Subcutaneous abdominal adipose tissue (tissue), 5 donors: Measurements from ENCODE around the gene C6orf120.

ENCODE experiments used
- H3K27ac ChIP-seq: one replicate; pipeline ENCODE4 v1.7.0; 2013; ENCODE audit warnings: low read depth, mild to moderate bottlenecking, inconsistent platforms, low read length, moderate library complexity
- H3K27me3 ChIP-seq, 5 donors: one replicate each; pipeline ENCODE4 v1.7.0; 2013; ENCODE audit warnings: low read length in 5 of 5, inconsistent platforms in 1 of 5; ENCODE audit not compliant: control insufficient read depth in 5 of 5, insufficient read depth in 4 of 5
- H3K36me3 ChIP-seq, 5 donors: one replicate each; pipeline ENCODE4 v1.7.0; 2013; ENCODE audit warnings: low read length in 5 of 5; ENCODE audit not compliant: control insufficient read depth in 5 of 5, insufficient read depth in 5 of 5
- H3K4me1 ChIP-seq, 5 donors: one replicate each; pipeline ENCODE4 v1.7.0; 2013; ENCODE audit warnings: low read length in 5 of 5, mild to moderate bottlenecking in 3 of 5, moderate library complexity in 1 of 5; ENCODE audit not compliant: control insufficient read depth in 5 of 5, insufficient read depth in 5 of 5
- H3K4me3 ChIP-seq, 5 donors: one replicate each; pipeline ENCODE4 v1.7.0; 2013; ENCODE audit warnings: low read length in 5 of 5, low read depth in 1 of 5
- H3K9ac ChIP-seq, 5 donors: one replicate each; pipeline ENCODE4 v1.7.0; 2013; ENCODE audit warnings: low read length in 5 of 5, mild to moderate bottlenecking in 4 of 5, moderate library complexity in 3 of 5
- H3K9me3 ChIP-seq, 5 donors: one replicate each; pipeline ENCODE4 v1.7.0; 2013; ENCODE audit warnings: low read length in 5 of 5; ENCODE audit not compliant: control insufficient read depth in 5 of 5
- donor health status: healthy.
- donor health status: healthy.
- donor health status: healthy.
- donor health status: healthy.
- donor health status: healthy.

The C6orf120 gene

GRCh38 chr6:169701954-169702839, at the start of gene C6orf120, which contains the start of gene WDR27:
Gene C6orf120, plus strand, starts transcription at chr6:169702126. Its CDS starts 334 bp downstream, at chr6:169702460.
Gene WDR27, minus strand, starts transcription at chr6:169702029. Its CDS starts 13,024 bp downstream, at chr6:169689005.
- Histone ChIP-seq H3K4me1 (peaks cover 6 to 46% (median 43%) of the 10 kb centered on the region in 5 donors), H3K27me3 (no peaks in the 10 kb centered on the region), H3K4me3 (peak within 1 kb of the TSS; percentile 70 to 99 (median 93))

GRCh38 chr6:169652896-169653295, 49.0 kb upstream of the C6orf120 start:
- peaks cover 0 to 30% (median 10%) of the 10 kb centered on the region in 5 donors for H3K36me3 ChIP-seq

More at GRCh38 chr6:169701954-169702839, at the start of gene C6orf120, which contains the start of gene WDR27:
- Histone ChIP-seq H3K27ac (peak within 1 kb of the TSS; percentile 92), H3K9me3 (no peaks in the 10 kb centered on the region), H3K9ac (peak within 1 kb of the TSS; percentile 89 to 98 (median 94)), H3K36me3 (peaks cover 3 to 13% (median 8%) of the 10 kb centered on the region in 5 donors)

GRCh38 chr6:169653691-169654090, 48.2 kb upstream of the C6orf120 start:
- Histone ChIP-seq H3K9ac (peak overlapping the region in 1 of 5 donors; percentile 88), H3K27me3 (no peaks in the 10 kb centered on the region), H3K4me1 (peaks cover 0 to 18% (median 8%) of the 10 kb centered on the region in 5 donors), H3K36me3 (peaks cover 0 to 29% (median 14%) of the 10 kb centered on the region in 5 donors), H3K27ac (no peak overlapping the region), H3K4me3 (peak overlapping the region in 3 of 5 donors; percentile 71 to 89 (median 88)), H3K9me3 (no peaks in the 10 kb centered on the region)

More at GRCh38 chr6:169652896-169653295, 49.0 kb upstream of the C6orf120 start:
- Histone ChIP-seq H3K4me1 (peaks cover 0 to 18% (median 8%) of the 10 kb centered on the region in 5 donors), H3K9me3 (no peaks in the 10 kb centered on the region), H3K4me3 (no peak overlapping the region), H3K27ac (no peak overlapping the region), H3K9ac (no peak overlapping the region), H3K27me3 (no peaks in the 10 kb centered on the region)

GRCh38 chr6:169654598-169655391, 47.1 kb upstream of the C6orf120 start:
- no peaks in the 10 kb centered on the region for H3K9me3 ChIP-seq
- peak overlapping the region in 4 of 5 donors; percentile 22 to 88 (median 42) for H3K9ac ChIP-seq
- H3K27ac ChIP-seq: no peak overlapping the region
- no peaks in the 10 kb centered on the region for H3K27me3 ChIP-seq
- H3K36me3 ChIP-seq: peaks cover 0 to 38% (median 23%) of the 10 kb centered on the region in 5 donors
- H3K4me3 ChIP-seq: peak overlapping the region in 4 of 5 donors; percentile 71 to 89 (median 82)
- peaks cover 0 to 18% (median 8%) of the 10 kb centered on the region in 5 donors for H3K4me1 ChIP-seq

GRCh38 chr6:169656546-169657283, 45.2 kb upstream of the C6orf120 start:
- H3K9me3 ChIP-seq: no peaks in the 10 kb centered on the region
- H3K27ac ChIP-seq: no peak overlapping the region
- no peaks in the 10 kb centered on the region for H3K27me3 ChIP-seq
- H3K4me3 ChIP-seq: no peak overlapping the region
- peaks cover 0 to 47% (median 24%) of the 10 kb centered on the region in 5 donors for H3K36me3 ChIP-seq
- H3K9ac ChIP-seq: no peak overlapping the region
- peaks cover 0 to 18% (median 8%) of the 10 kb centered on the region in 5 donors for H3K4me1 ChIP-seq

- Histone ChIP-seq H3K9me3 (no peaks in the 10 kb centered on the region), H3K4me3 (no peak overlapping the region), H3K36me3 (peaks cover 0 to 46% (median 25%) of the 10 kb centered on the region in 5 donors), H3K4me1 (peaks cover 0 to 18% (median 8%) of the 10 kb centered on the region in 5 donors), H3K9ac (no peak overlapping the region), H3K27me3 (no peaks in the 10 kb centered on the region), H3K27ac (no peak overlapping the region)
Observed at GRCh38 chr6:169657284-169657610, 44.7 kb upstream of the C6orf120 start.

GRCh38 chr6:169659820-169660610, 41.9 kb upstream of the C6orf120 start:
- H3K9me3 ChIP-seq: no peaks in the 10 kb centered on the region
- H3K4me3 ChIP-seq: no peak overlapping the region
- H3K27ac ChIP-seq: no peak overlapping the region
- no peak overlapping the region for H3K9ac ChIP-seq
- H3K36me3 ChIP-seq: peaks cover 0 to 58% (median 42%) of the 10 kb centered on the region in 5 donors
- H3K27me3 ChIP-seq: no peaks in the 10 kb centered on the region
- peaks cover 0 to 6% (median 5%) of the 10 kb centered on the region in 5 donors for H3K4me1 ChIP-seq

- no peaks in the 10 kb centered on the region for H3K4me1 ChIP-seq
- peaks cover 0 to 63% (median 46%) of the 10 kb centered on the region in 5 donors for H3K36me3 ChIP-seq
- no peak overlapping the region for H3K9ac ChIP-seq
- no peaks in the 10 kb centered on the region for H3K27me3 ChIP-seq
- H3K9me3 ChIP-seq: no peaks in the 10 kb centered on the region
- H3K4me3 ChIP-seq: no peak overlapping the region
- no peak overlapping the region for H3K27ac ChIP-seq
Observed at GRCh38 chr6:169660751-169661390, 41.1 kb upstream of the C6orf120 start.
